Glutamatergic neuron (in vitro differentiated cells): ENCODE data around the gene ORAI2. TPM values are rescaled to one million over a fixed set of nuclear protein-coding genes. Genes with fewer than 3 reads are reported as not detected.

Source experiments
- DNase-seq: peaks from one replicate; pipeline ENCODE4 v3.0.0; 2022
- H3K27ac Mint-ChIP-seq: one replicate; pipeline ENCODE4 v1.8.0; 2020; ENCODE audit warnings: mild to moderate bottlenecking, mixed read lengths, inconsistent platforms; ENCODE audit not compliant: unreplicated experiment
- H3K27me3 Mint-ChIP-seq: one replicate; pipeline ENCODE4 v1.8.0; 2020; ENCODE audit warnings: mild to moderate bottlenecking, moderate library complexity, mixed read lengths, inconsistent platforms; ENCODE audit not compliant: unreplicated experiment
- H3K36me3 Mint-ChIP-seq: one replicate; pipeline ENCODE4 v1.8.0; 2020; ENCODE audit warnings: mild to moderate bottlenecking, mixed read lengths, inconsistent platforms; ENCODE audit not compliant: unreplicated experiment
- H3K4me1 Mint-ChIP-seq: one replicate; pipeline ENCODE4 v1.8.0; 2020; ENCODE audit warnings: mild to moderate bottlenecking, low read depth, mixed read lengths, inconsistent platforms; ENCODE audit not compliant: unreplicated experiment
- H3K4me3 Mint-ChIP-seq: one replicate; pipeline ENCODE4 v1.8.0; 2020; ENCODE audit warnings: mild to moderate bottlenecking, mixed read lengths, inconsistent platforms; ENCODE audit not compliant: unreplicated experiment
- H3K9me3 Mint-ChIP-seq: one replicate; pipeline ENCODE4 v1.8.0; 2020; ENCODE audit warnings: mild to moderate bottlenecking, moderate library complexity, mixed read lengths, inconsistent platforms; ENCODE audit not compliant: unreplicated experiment
- total RNA-seq: library from RNA; stranded (reverse); fragmentation: NEBNext Ultra II Directional; extraction: Animal tissue kit (Norgen Biotek cat#: 25700); gene quantifications from one replicate; pipeline ENCODE4 v1.2.1, GENCODE V29; 2021; ENCODE audit not compliant: unreplicated experiment
- TF ChIP-seq, protein P1 (sequence below): fragments of 200-600 bp; sonication (generic); IDR thresholded peaks from one replicate; pipeline ENCODE4 v1.5.0; 2021; ENCODE audit not compliant: partially characterized antibody, unreplicated experiment

The ORAI2 gene
- total RNA-seq, 1 donor from 2014 or later, result 31.8 TPM

DNA sequence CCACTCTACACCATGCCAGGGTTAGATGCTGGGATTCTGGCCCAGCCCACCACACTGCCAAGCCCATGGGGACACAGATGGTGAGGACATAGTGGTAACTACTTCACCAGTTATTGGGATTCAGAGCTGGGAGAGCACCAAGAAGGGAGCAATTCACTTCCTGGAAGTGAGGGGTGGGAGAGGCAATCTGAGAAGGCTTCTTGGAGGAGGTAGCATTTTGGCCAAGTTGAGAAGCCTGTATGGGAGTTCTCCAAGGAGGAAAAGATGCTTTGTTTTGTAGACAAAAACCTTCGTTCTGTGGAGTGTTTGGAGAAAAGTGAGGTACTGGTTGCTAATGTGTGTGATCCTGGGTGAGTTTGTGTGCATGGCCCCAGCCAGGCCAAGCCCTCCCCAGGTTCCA, 41.0 kb upstream of the ORAI2 start:
- H3K9me3 Mint-ChIP-seq, result peaks cover 9% of the 10 kb centered on the region
- H3K36me3 Mint-ChIP-seq, result no peaks in the 10 kb centered on the region
- H3K27me3 Mint-ChIP-seq, result peaks cover 15% of the 10 kb centered on the region
- H3K4me1 Mint-ChIP-seq, result peaks cover 5% of the 10 kb centered on the region
- no peak overlapping the region for H3K4me3 Mint-ChIP-seq
- TF ChIP-seq, protein P1, sequence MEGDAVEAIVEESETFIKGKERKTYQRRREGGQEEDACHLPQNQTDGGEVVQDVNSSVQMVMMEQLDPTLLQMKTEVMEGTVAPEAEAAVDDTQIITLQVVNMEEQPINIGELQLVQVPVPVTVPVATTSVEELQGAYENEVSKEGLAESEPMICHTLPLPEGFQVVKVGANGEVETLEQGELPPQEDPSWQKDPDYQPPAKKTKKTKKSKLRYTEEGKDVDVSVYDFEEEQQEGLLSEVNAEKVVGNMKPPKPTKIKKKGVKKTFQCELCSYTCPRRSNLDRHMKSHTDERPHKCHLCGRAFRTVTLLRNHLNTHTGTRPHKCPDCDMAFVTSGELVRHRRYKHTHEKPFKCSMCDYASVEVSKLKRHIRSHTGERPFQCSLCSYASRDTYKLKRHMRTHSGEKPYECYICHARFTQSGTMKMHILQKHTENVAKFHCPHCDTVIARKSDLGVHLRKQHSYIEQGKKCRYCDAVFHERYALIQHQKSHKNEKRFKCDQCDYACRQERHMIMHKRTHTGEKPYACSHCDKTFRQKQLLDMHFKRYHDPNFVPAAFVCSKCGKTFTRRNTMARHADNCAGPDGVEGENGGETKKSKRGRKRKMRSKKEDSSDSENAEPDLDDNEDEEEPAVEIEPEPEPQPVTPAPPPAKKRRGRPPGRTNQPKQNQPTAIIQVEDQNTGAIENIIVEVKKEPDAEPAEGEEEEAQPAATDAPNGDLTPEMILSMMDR, result no peak
- DNase-seq, result no peak
- no peak overlapping the region for H3K27ac Mint-ChIP-seq

DNA sequence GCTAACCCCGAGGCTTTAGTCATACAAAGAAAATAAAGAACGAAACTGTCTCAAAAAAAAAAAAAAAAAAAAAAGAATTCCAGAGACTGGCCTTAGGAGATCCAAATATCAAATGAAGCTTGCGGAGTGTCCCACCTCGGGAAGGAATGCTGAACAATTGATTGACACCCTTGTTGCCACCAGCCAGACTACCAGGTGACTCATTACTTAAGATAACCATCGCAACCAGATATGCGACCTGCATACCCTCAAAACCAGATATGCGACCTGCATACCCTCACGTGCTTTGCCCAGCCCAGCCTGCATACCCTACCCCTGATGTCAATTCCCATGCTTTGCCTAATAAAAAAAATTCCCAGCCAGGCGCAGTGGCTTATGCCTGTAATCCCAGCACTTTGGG, 39.9 kb upstream of the ORAI2 start:
- H3K4me3 Mint-ChIP-seq, result no peak overlapping the region
- no peaks in the 10 kb centered on the region for H3K36me3 Mint-ChIP-seq
- H3K4me1 Mint-ChIP-seq, result peaks cover 5% of the 10 kb centered on the region
- peaks cover 9% of the 10 kb centered on the region for H3K9me3 Mint-ChIP-seq
- H3K27ac Mint-ChIP-seq, result no peak overlapping the region
- TF ChIP-seq, protein P1, result no peak
- no peak for DNase-seq
- H3K27me3 Mint-ChIP-seq, result peaks cover 15% of the 10 kb centered on the region

DNA sequence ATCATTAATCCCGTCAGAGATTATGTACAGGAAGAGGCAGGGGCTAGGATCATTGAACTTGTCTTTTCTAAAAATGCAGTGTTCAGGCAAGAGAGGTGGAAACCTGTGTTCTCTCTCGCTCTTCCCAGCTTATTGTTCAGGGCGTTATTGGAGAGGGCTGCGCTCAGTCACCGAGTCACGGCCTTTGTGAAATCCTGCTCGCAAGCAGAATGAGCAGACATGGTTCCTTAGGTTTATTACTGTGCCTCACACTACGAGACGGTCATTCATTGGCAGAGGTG, 37.8 kb upstream of the ORAI2 start:
- H3K4me1 Mint-ChIP-seq, result peaks cover 5% of the 10 kb centered on the region
- TF ChIP-seq, protein P1, result no peak
- peak overlapping the region; percentile 100 for H3K27ac Mint-ChIP-seq
- peak overlapping the region; percentile 99 for H3K4me3 Mint-ChIP-seq
- no peaks in the 10 kb centered on the region for H3K36me3 Mint-ChIP-seq
- H3K9me3 Mint-ChIP-seq, result peaks cover 9% of the 10 kb centered on the region
- no peak for DNase-seq
- peaks cover 15% of the 10 kb centered on the region for H3K27me3 Mint-ChIP-seq

DNA sequence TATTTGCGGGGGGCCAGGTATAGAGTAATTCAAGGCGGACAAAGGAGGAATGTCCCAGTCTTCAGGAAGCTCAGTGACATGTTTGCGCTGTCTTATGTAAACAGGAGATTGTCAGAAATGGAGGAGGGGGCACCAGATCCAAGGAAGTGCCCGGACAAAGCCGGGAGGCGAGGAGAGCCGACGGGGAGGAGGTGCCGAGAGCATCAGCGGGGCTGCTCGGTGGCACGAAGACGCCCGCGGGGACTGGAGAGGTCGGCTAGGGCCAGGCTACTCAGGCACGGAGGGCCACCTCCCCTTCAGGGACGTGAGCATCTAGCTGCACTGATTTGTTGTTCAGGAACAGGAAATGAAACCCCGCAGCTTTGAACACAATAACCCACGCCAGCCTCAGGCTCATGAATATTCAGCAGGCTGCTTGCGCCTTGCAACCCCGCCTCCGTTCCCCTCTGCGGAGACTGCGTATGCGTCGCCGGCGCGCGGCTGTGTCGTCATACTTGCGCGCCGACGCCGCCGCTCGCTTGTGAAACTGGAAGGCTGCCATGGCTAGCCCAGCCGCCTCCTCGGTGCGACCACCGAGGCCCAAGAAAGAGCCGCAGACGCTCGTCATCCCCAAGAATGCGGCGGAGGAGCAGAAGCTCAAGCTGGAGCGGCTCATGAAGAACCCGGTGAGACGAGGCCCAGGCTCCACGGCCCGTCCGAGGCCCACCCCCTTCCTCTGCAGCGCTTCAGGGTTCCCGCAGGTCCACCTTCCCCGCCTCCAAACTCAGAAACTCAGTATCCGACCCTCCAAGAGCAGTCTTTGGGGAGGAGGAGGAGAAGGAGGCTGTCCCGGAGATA, 37.3 kb upstream of the ORAI2 start, which contains the start of gene PRKRIP1:
Gene PRKRIP1, plus strand, starts transcription at position 491 of the 837 bp plus-strand sequence. Its CDS starts 49 bp downstream, at position 540.
- peaks cover 4% of the 10 kb centered on the region for H3K36me3 Mint-ChIP-seq

DNA sequence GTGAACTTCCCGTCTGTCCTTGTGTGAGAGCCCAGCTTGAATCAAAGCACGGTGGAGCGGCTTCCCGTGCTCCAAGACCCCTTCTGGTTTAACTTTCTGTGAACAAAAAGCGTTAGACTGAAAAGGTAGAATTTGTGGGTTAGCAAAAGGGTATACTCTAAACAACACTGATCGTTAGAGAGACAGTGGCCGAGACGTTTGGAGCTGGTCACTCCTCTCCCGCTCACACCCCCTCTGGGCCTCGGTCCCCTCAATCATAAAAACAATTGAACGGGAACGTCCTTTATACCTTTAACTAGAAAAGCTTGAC, 36.7 kb upstream of the ORAI2 start:
- H3K27ac Mint-ChIP-seq, result peak overlapping the region; percentile 82
- peaks cover 5% of the 10 kb centered on the region for H3K36me3 Mint-ChIP-seq
- peaks cover 5% of the 10 kb centered on the region for H3K4me1 Mint-ChIP-seq
- TF ChIP-seq, protein P1, result no peak
- no peak for DNase-seq
- H3K4me3 Mint-ChIP-seq, result peak overlapping the region; percentile 99
- peaks cover 17% of the 10 kb centered on the region for H3K27me3 Mint-ChIP-seq
- H3K9me3 Mint-ChIP-seq, result peaks cover 9% of the 10 kb centered on the region

More for the DNA sequence above, 37.3 kb upstream of the ORAI2 start, which contains the start of gene PRKRIP1:
- TF ChIP-seq, protein P1, result no peak
- peak within 1 kb of the TSS; percentile 100 for H3K27ac Mint-ChIP-seq
- peaks cover 17% of the 10 kb centered on the region for H3K27me3 Mint-ChIP-seq
- peak; percentile 83 for DNase-seq
- peak within 1 kb of the TSS; percentile 99 for H3K4me3 Mint-ChIP-seq
- peaks cover 9% of the 10 kb centered on the region for H3K9me3 Mint-ChIP-seq
- peaks cover 5% of the 10 kb centered on the region for H3K4me1 Mint-ChIP-seq
